ENCODE data around the gene ZNF554. TPM values are rescaled to one million over a fixed set of nuclear protein-coding genes. Genes with fewer than 3 reads are reported as not detected.

ZNF554 gene
- total RNA-seq, 1 donor from 2014 or later: 11.0 TPM

DNA sequence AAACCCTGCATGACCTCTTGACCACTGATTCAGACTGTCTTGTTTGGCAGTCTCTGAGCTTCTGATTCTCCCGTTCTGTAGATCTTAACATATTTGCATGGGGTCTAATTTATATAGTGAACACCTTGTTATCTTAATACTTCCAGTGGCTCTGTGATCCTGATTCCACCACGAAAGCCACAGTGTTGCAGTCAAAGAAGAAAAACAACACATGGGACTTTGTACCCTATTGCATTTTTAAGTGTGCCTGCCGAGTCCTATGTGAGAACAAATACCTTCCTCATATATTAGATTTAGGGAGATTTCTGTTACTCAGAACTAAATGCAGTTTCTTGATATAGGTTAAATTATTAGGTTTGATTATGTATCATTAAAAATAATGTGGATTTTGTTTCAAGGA, 35.2 kb downstream of the ZNF554 start:
- H3K9ac ChIP-seq: no peak overlapping the region
- H3K4me3 Mint-ChIP-seq: no peak overlapping the region
- peaks cover 11% of the 10 kb centered on the region for H3F3A ChIP-seq (ENCODE audit: low read depth)
- no peaks in the 10 kb centered on the region for H3K79me2 ChIP-seq (ENCODE audit: low read depth)
- H3K9me3 ChIP-seq (ENCODE audit: low read depth): peaks cover 63% of the 10 kb centered on the region
- no peaks in the 10 kb centered on the region for H3K27me3 ChIP-seq
- H3K27me3 Mint-ChIP-seq (ENCODE audit: insufficient read depth, low read depth): peaks cover 5% of the 10 kb centered on the region
- H3K27ac Mint-ChIP-seq: no peak overlapping the region
- H3K4me2 ChIP-seq: no peak overlapping the region
- peaks cover 40% of the 10 kb centered on the region for H3K36me3 ChIP-seq
- no peaks in the 10 kb centered on the region for H4K20me1 ChIP-seq (ENCODE audit: low read depth)
- H3K36me3 Mint-ChIP-seq: peaks cover 69% of the 10 kb centered on the region
- peaks cover 89% of the 10 kb centered on the region for H3K9me3 Mint-ChIP-seq
- H3K4me1 ChIP-seq: no peaks in the 10 kb centered on the region
- no peak overlapping the region for H2AFZ ChIP-seq (replicated peaks)
- H3K27ac ChIP-seq: no peak overlapping the region
- TF ChIP-seq, protein P1, sequence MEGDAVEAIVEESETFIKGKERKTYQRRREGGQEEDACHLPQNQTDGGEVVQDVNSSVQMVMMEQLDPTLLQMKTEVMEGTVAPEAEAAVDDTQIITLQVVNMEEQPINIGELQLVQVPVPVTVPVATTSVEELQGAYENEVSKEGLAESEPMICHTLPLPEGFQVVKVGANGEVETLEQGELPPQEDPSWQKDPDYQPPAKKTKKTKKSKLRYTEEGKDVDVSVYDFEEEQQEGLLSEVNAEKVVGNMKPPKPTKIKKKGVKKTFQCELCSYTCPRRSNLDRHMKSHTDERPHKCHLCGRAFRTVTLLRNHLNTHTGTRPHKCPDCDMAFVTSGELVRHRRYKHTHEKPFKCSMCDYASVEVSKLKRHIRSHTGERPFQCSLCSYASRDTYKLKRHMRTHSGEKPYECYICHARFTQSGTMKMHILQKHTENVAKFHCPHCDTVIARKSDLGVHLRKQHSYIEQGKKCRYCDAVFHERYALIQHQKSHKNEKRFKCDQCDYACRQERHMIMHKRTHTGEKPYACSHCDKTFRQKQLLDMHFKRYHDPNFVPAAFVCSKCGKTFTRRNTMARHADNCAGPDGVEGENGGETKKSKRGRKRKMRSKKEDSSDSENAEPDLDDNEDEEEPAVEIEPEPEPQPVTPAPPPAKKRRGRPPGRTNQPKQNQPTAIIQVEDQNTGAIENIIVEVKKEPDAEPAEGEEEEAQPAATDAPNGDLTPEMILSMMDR (IDR thresholded peaks at IDR 0.05): no peak
- no peak for TF ChIP-seq EZH2phosphoT487 (IDR thresholded peaks at IDR 0.05)
- TF ChIP-seq EZH2 (IDR thresholded peaks at IDR 0.05): no peak
- H3K4me3 ChIP-seq: no peak overlapping the region
- H3K4me1 Mint-ChIP-seq: no peaks in the 10 kb centered on the region
- DNase-seq (ENCODE audit: low spot score): no peak

DNA sequence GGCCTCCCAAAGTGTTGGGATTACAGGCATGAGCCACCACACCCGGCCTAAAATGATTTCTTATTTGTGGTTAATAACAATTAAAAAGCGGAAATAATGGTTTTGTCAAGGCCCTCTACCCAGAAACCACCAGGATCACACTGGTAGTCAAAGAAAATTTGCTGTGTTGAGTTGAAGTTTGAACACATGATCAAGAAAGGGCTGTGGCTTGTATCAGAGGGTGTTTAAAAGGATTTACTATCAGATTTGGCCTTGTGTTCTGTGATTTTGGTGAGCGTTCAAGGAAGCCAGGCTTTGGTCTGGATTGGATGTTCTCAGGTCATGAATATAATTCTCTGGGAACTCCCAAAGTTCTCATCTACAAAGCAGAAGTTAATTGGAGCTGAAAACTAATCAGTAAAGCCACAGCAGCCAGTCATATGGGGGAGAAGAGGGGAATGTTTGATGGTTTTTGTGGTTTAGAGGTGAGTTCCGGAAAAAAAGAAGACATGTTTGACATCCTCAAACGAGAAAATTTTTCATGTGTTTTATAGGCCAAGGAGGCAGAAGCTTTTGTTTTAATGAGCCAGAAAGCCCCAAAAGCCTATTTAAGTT, 36.9 kb downstream of the ZNF554 start:
- Histone ChIP-seq H3K27me3 (no peaks in the 10 kb centered on the region), H3K9ac (no peak overlapping the region), H3K27ac (no peak overlapping the region), H3F3A (ENCODE audit: low read depth) (peaks cover 11% of the 10 kb centered on the region), H4K20me1 (ENCODE audit: low read depth) (no peaks in the 10 kb centered on the region), H3K79me2 (ENCODE audit: low read depth) (no peaks in the 10 kb centered on the region), H3K9me3 (ENCODE audit: low read depth) (peaks cover 58% of the 10 kb centered on the region), H3K36me3 (peaks cover 35% of the 10 kb centered on the region), H3K4me3 (no peak overlapping the region), H3K4me2 (no peak overlapping the region), H2AFZ (replicated peaks) (no peak overlapping the region), H3K4me1 (no peaks in the 10 kb centered on the region)
- Mint-ChIP-seq H3K9me3 (peaks cover 77% of the 10 kb centered on the region), H3K36me3 (peaks cover 56% of the 10 kb centered on the region), H3K4me1 (no peaks in the 10 kb centered on the region), H3K27ac (no peak overlapping the region), H3K4me3 (no peak overlapping the region), H3K27me3 (ENCODE audit: insufficient read depth, low read depth) (peaks cover 3% of the 10 kb centered on the region)
- TF ChIP-seq, protein P1 (IDR thresholded peaks at IDR 0.05): no peak
- TF ChIP-seq EZH2phosphoT487 (IDR thresholded peaks at IDR 0.05) (no peak), EZH2 (IDR thresholded peaks at IDR 0.05) (no peak)
- no peak for DNase-seq (ENCODE audit: low spot score)

DNA sequence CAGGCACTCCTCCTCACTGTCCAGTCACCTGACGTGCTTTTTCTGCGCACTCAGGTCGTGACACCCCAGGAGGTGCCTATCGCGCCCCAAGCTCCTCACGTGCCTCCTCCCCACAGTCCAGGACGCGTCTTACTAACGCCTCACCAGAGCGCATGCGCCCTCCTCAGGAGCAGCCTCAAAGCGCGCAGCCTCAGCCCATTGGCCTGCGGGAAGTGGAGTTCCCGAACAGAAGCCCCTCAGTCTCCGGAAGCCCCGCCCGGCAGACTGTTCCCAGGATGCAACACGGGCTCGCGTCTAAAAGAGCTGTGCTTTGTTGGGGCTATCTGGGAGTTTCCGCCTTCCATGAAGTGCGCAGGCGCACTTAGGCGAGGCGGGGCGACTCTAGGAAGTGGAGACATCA, 39.2 kb downstream of the ZNF554 start:
- Mint-ChIP-seq H3K27ac (no peak overlapping the region), H3K4me3 (no peak overlapping the region), H3K27me3 (ENCODE audit: insufficient read depth, low read depth) (peaks cover 7% of the 10 kb centered on the region), H3K4me1 (no peaks in the 10 kb centered on the region), H3K9me3 (peaks cover 63% of the 10 kb centered on the region), H3K36me3 (peaks cover 33% of the 10 kb centered on the region)
- DNase-seq (ENCODE audit: low spot score): no peak
- TF ChIP-seq EZH2phosphoT487 (IDR thresholded peaks at IDR 0.05) (no peak), EZH2 (IDR thresholded peaks at IDR 0.05) (no peak)
- TF ChIP-seq, protein P1 (IDR thresholded peaks at IDR 0.05): no peak
- no peak overlapping the region for H2AFZ ChIP-seq (replicated peaks)
- H3K4me2 ChIP-seq: no peak overlapping the region
- no peaks in the 10 kb centered on the region for H4K20me1 ChIP-seq (ENCODE audit: low read depth)
- peaks cover 12% of the 10 kb centered on the region for H3K36me3 ChIP-seq
- no peak overlapping the region for H3K27ac ChIP-seq
- no peak overlapping the region for H3K4me3 ChIP-seq
- H3F3A ChIP-seq (ENCODE audit: low read depth): no peaks in the 10 kb centered on the region
- H3K9ac ChIP-seq: no peak overlapping the region
- H3K27me3 ChIP-seq: no peaks in the 10 kb centered on the region
- H3K79me2 ChIP-seq (ENCODE audit: low read depth): no peaks in the 10 kb centered on the region
- peaks cover 35% of the 10 kb centered on the region for H3K9me3 ChIP-seq (ENCODE audit: low read depth)
- no peaks in the 10 kb centered on the region for H3K4me1 ChIP-seq

All from neural progenitor cell (in vitro differentiated cells).